Body of pancreas (tissue), 4 donors: ENCODE measurements around the gene ARGLU1. TPM values are rescaled to one million over a fixed set of nuclear protein-coding genes. Genes with fewer than 3 reads are reported as not detected.

Experiments
- ATAC-seq: fragments of 150-250 bp; one replicate; pipeline ENCODE4 v1.9.1; 2016
- DNase-seq, 4 donors: peaks; one replicate each; pipeline ENCODE4 v3.0.0-alpha.2; 2019
- H3K27ac ChIP-seq, 4 donors: fragments of 200-600 bp; sonication (generic); 1 replicate in 3 of 4; 2 replicates in 1 of 4; pipeline versions ENCODE4 v1.5.1 to v1.6.1; 2016 to 2019; ENCODE audit warnings: mild to moderate bottlenecking in 1 of 4, mixed read lengths in 1 of 4, moderate library complexity in 1 of 4
- H3K27me3 ChIP-seq, 2 donors: fragments of 200-600 bp; sonication (generic); one replicate each; pipeline ENCODE4 v1.6.0; 2016; ENCODE audit warnings: mild to moderate bottlenecking in 1 of 2
- H3K36me3 ChIP-seq, 2 donors: fragments of 200-600 bp; sonication (generic); replicated peaks in 1 of 2; 2 replicates each; pipeline ENCODE4 v1.5.1; 2016; ENCODE audit warnings: low read depth in 2 of 2; ENCODE audit not compliant: insufficient read depth in 1 of 2
- H3K4me1 ChIP-seq: fragments of 200-600 bp; sonication (generic); one replicate; pipeline ENCODE4 v1.6.0; 2016
- H3K4me3 ChIP-seq, 2 donors: fragments of 200-600 bp; sonication (generic); 1 replicate in 1 of 2; 2 replicates in 1 of 2; pipeline ENCODE4 v1.5.1; 2016 to 2019
- H3K9me3 ChIP-seq, 3 donors: fragments of 200-600 bp; sonication (generic); 1 replicate in 2 of 3; 2 replicates in 1 of 3; pipeline ENCODE4 v1.5.1; 2016
- CTCF ChIP-seq, 7 experiments: fragments of 450-650 bp in 4 of 7; fragments of 200-600 bp in 3 of 7; sonication (generic) in 3 of 7; IDR thresholded peaks; one replicate each; pipeline ENCODE4 v1.5.1; 2016 to 2019; ENCODE audit warnings: antibody characterized with exemption in 7 of 7
- POLR2A ChIP-seq, 3 donors: fragments of 450-650 bp; IDR thresholded peaks; one replicate each; pipeline ENCODE4 v1.6.1; 2016; ENCODE audit warnings: antibody characterized with exemption in 3 of 3, mild to moderate bottlenecking in 2 of 3
- WGBS, 2 donors: methylation state at CpG; one replicate each; pipeline ENCODE4 v1.1.5; 2017; 5-methylcytosine and 5-hydroxymethylcytosine counted together
- intact Hi-C: fragments of 100-400 bp; cut with DNase I; formaldehyde crosslinking; loops from one replicate; pipeline ENCODE4 v1.15.1; 2023
- total RNA-seq, 2 donors: library from RNA; depleted of rRNA; stranded (reverse); fragments of >200 nt; gene quantifications; one replicate each; pipeline ENCODE4 v1.1.0, GENCODE V29; 2016

Gene ARGLU1
- total RNA-seq, 2 donors from 2014 or later, result 76.8 to 86.9 TPM

- no peaks in the 10 kb centered on the region for H3K9me3 ChIP-seq
- H3K4me1 ChIP-seq, result peaks cover 24% of the 10 kb centered on the region
- no peaks in the 10 kb centered on the region for H3K27me3 ChIP-seq
- H3K27ac ChIP-seq, result peak overlapping the region in 3 of 4 donors; percentile 42 to 56 (median 55)
- peak overlapping the region in 1 of 2 donors; percentile 58 for H3K4me3 ChIP-seq
- intact Hi-C loops, result no loop called here
- H3K36me3 ChIP-seq, result no peaks in the 10 kb centered on the region
- DNase-seq, result peak; percentile 10 to 30 (median 22)
- 1 to 8% methylated on average over 19 to 118 of the region's 121 CpGs for WGBS, 2 donors
- TF ChIP-seq CTCF (IDR thresholded peaks at IDR 0.05) (no peak), POLR2A (IDR thresholded peaks at IDR 0.05) (no peak)
- ATAC-seq, result peak; percentile 34
Measured at GRCh38 chr13:106534639-106535551, 33.0 kb downstream of the ARGLU1 start.

GRCh38 chr13:106533943-106534638 is 33.8 kb downstream of the ARGLU1 start:
- no peak for TF ChIP-seq POLR2A (IDR thresholded peaks at IDR 0.05)
- no peak for TF ChIP-seq CTCF (IDR thresholded peaks at IDR 0.05)
- peak overlapping the region in 3 of 4 donors; percentile 39 to 42 (median 41) for H3K27ac ChIP-seq
- H3K9me3 ChIP-seq, result no peaks in the 10 kb centered on the region
- intact Hi-C loops, result no loop called here
- H3K36me3 ChIP-seq, result no peaks in the 10 kb centered on the region
- 9 to 51% methylated on average over 6 to 65 of the region's 66 CpGs for WGBS, 2 donors
- ATAC-seq (no peak), DNase-seq (peak; percentile 17 to 42 (median 32))
- peak overlapping the region in 1 of 2 donors; percentile 26 for H3K4me3 ChIP-seq
- no peaks in the 10 kb centered on the region for H3K27me3 ChIP-seq
- H3K4me1 ChIP-seq, result peaks cover 24% of the 10 kb centered on the region

GRCh38 chr13:106533101-106533942 is 34.6 kb downstream of the ARGLU1 start:
- intact Hi-C loops, result no loop called here
- Histone ChIP-seq H3K4me3 (no peak overlapping the region), H3K9me3 (no peaks in the 10 kb centered on the region), H3K27ac (peak overlapping the region in 3 of 4 donors; percentile 39 to 42 (median 41)), H3K27me3 (no peaks in the 10 kb centered on the region), H3K36me3 (no peaks in the 10 kb centered on the region), H3K4me1 (peaks cover 24% of the 10 kb centered on the region)
- TF ChIP-seq POLR2A (IDR thresholded peaks at IDR 0.05), result no peak
- peak; percentile 39 to 69 (median 51) for TF ChIP-seq CTCF (IDR thresholded peaks at IDR 0.05)
- 9 to 11% methylated on average over 35 to 44 of the region's 44 CpGs for WGBS, 2 donors
- ATAC-seq (peak; percentile 45), DNase-seq (peak; percentile 83 to 90 (median 85))

- intact Hi-C loops, result no loop called here
Measured at GRCh38 chr13:106532111-106532929, 35.6 kb downstream of the ARGLU1 start.

More at GRCh38 chr13:106532111-106532929, 35.6 kb downstream of the ARGLU1 start:
- Histone ChIP-seq H3K27me3 (no peaks in the 10 kb centered on the region), H3K4me3 (no peak overlapping the region), H3K4me1 (peaks cover 24% of the 10 kb centered on the region), H3K36me3 (no peaks in the 10 kb centered on the region), H3K27ac (no peak overlapping the region), H3K9me3 (no peaks in the 10 kb centered on the region)
- ATAC-seq (no peak), DNase-seq (no peak)
- 53 to 54% methylated on average over 18 of the region's 18 CpGs for WGBS, 2 donors
- no peak for TF ChIP-seq POLR2A (IDR thresholded peaks at IDR 0.05)
- TF ChIP-seq CTCF (IDR thresholded peaks at IDR 0.05), result no peak
